ENCODE measurements around the gene AKR1A1. TPM values are rescaled to one million over a fixed set of nuclear protein-coding genes. Genes with fewer than 3 reads are reported as not detected.

AKR1A1 gene
- total RNA-seq, 2 donors from 2014 or later, result 77.8 to 90.5 TPM

- 86 to 90% methylated on average over 4 of the region's 4 CpGs for WGBS, 2 donors
- no peak overlapping the region for H3K4me3 ChIP-seq
- H3K9me3 ChIP-seq, result no peaks in the 10 kb centered on the region
- ATAC-seq, result no peak
- peaks cover 0 to 4% of the 10 kb centered on the region in 2 donors for H3K36me3 ChIP-seq (replicated peaks in 1 of 2; ENCODE audit: insufficient read depth in 1 of 2, low read depth in 2 of 2)
- H3K27me3 ChIP-seq, result no peaks in the 10 kb centered on the region
- intact Hi-C loops (cut with DNase I), result no loop called here
- no peak for DNase-seq
- TF ChIP-seq POLR2A (IDR thresholded peaks at IDR 0.05) (no peak), CTCF (IDR thresholded peaks at IDR 0.05) (no peak)
- H3K4me1 ChIP-seq, result no peaks in the 10 kb centered on the region
- no peak overlapping the region for H3K27ac ChIP-seq
Measured at GRCh38 chr1:45507893-45508292, 42.7 kb upstream of the AKR1A1 start.

- TF ChIP-seq CTCF (IDR thresholded peaks at IDR 0.05), result no peak
- TF ChIP-seq POLR2A (IDR thresholded peaks at IDR 0.05), result no peak
- no peak for ATAC-seq
- Histone ChIP-seq H3K36me3 (replicated peaks in 1 of 2; ENCODE audit: insufficient read depth in 1 of 2, low read depth in 2 of 2) (peaks cover 0 to 7% of the 10 kb centered on the region in 2 donors), H3K4me3 (no peak overlapping the region), H3K9me3 (no peaks in the 10 kb centered on the region), H3K4me1 (no peaks in the 10 kb centered on the region), H3K27me3 (no peaks in the 10 kb centered on the region), H3K27ac (no peak overlapping the region)
- no peak for DNase-seq
- intact Hi-C loops (cut with DNase I), result no loop called here
- 71 to 72% methylated on average over 8 to 15 of the region's 15 CpGs for WGBS, 2 donors
Measured at GRCh38 chr1:45508295-45509151, 42.1 kb upstream of the AKR1A1 start.

- no peaks in the 10 kb centered on the region for H3K4me1 ChIP-seq
- H3K4me3 ChIP-seq, result no peak overlapping the region
- ATAC-seq (no peak), DNase-seq (no peak)
- H3K9me3 ChIP-seq, result no peaks in the 10 kb centered on the region
- intact Hi-C loops (cut with DNase I), result loop anchor here (5.0 kb wide), 1 partner anchor 57 kb away; no protein-coding TSS in a partner anchor
- no peak overlapping the region for H3K27ac ChIP-seq
- peaks cover 0 to 16% of the 10 kb centered on the region in 2 donors for H3K36me3 ChIP-seq (replicated peaks in 1 of 2; ENCODE audit: insufficient read depth in 1 of 2, low read depth in 2 of 2)
- TF ChIP-seq POLR2A (IDR thresholded peaks at IDR 0.05) (no peak), CTCF (IDR thresholded peaks at IDR 0.05) (no peak)
- H3K27me3 ChIP-seq, result no peaks in the 10 kb centered on the region
- 64 to 65% methylated on average over 9 of the region's 9 CpGs for WGBS, 2 donors
Measured at GRCh38 chr1:45510036-45510971, 40.3 kb upstream of the AKR1A1 start.

- intact Hi-C loops (cut with DNase I), result loop anchor here (5.0 kb wide), 1 partner anchor 56 kb away; no protein-coding TSS in a partner anchor
- ATAC-seq (no peak), DNase-seq (no peak)
- no peaks in the 10 kb centered on the region for H3K27me3 ChIP-seq
- no peaks in the 10 kb centered on the region for H3K4me1 ChIP-seq
- no peak overlapping the region for H3K27ac ChIP-seq
- H3K4me3 ChIP-seq, result no peak overlapping the region
- WGBS, 2 donors, result 84 to 92% methylated on average over 4 of the region's 4 CpGs
- H3K36me3 ChIP-seq (replicated peaks in 1 of 2; ENCODE audit: insufficient read depth in 1 of 2, low read depth in 2 of 2), result peaks cover 0 to 22% of the 10 kb centered on the region in 2 donors
- TF ChIP-seq CTCF (IDR thresholded peaks at IDR 0.05), result no peak
- TF ChIP-seq POLR2A (IDR thresholded peaks at IDR 0.05), result no peak
- H3K9me3 ChIP-seq, result no peaks in the 10 kb centered on the region
Measured at GRCh38 chr1:45510972-45511527, 39.6 kb upstream of the AKR1A1 start.
